ENCODE results near the gene BMPR1B.

Gene BMPR1B

DNA sequence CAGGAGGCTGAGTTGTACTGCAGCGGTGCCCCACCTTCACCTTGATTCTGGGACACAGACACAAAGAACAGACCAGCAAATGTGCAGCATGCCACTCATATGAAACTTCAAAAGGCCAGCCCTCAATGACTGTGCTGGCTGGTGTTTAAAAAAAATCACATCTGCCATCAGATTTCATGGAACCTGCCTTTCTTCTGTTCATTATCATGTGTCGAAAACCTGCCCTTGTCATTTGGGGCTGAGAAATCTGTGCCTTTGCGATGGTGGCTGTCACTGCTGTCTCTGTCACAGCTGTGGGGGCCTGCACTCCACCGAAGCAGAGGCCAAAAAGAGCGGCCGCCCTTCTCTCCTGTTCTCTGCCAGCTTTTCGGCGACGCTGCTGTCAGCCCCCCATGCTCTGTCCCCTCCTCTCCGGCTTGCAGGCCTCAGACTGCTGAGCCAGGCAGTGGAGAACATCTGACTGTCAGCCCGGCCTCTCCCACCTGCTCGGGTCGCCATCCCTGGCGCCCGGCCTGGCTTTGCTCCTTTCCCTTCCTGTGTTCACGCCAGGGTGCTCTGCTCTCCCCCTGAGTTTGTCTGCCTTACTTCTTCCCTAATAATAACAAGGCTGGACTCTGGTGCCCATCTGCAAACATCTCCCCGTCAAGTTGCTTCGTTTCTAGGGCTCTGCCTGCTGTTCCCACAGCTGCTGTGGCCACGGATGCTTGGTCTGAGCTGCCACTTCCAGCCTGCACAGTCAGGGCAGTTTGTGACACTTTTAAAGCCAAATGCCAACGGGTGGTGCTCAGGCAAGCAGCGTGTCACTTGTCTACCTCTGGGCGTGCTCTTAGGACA is 435.9 kb downstream of the BMPR1B start:
- no peak for DNase-seq

GRCh38 chr4:95197353-95197752 is 439.6 kb downstream of the BMPR1B start:
- no peak for DNase-seq

- DNase-seq: no peak
These were observed 441.2 kb downstream of the BMPR1B start for GRCh38 chr4:95198961-95199360.

GRCh38 chr4:95204267-95204844 is 446.6 kb downstream of the BMPR1B start:
- no peak for DNase-seq

- DNase-seq: no peak
These were observed 447.1 kb downstream of the BMPR1B start for GRCh38 chr4:95204873-95205272.

Data from activated CD4-positive, CD25-positive, alpha-beta regulatory T cell treated with anti-CD3 and anti-CD28 coated beads, Interleukin-2, amount 50 U/mL, for 72 hours (primary cell).